ENCODE results near the gene YY1. TPM values are rescaled to one million over a fixed set of nuclear protein-coding genes. Genes with fewer than 3 reads are reported as not detected.

Gene YY1
- total RNA-seq, 1 donor from 2014 or later, result 43.0 TPM

- H3K27ac ChIP-seq, result peak overlapping the region; percentile 99
- no peak for DNase-seq (ENCODE audit: extremely low spot score in 2 of 2)
- H3K36me3 ChIP-seq, result no peaks in the 10 kb centered on the region
- peak overlapping the region; percentile 84 to 100 for H3K4me3 ChIP-seq
- peaks cover 68% of the 10 kb centered on the region for H3K4me1 ChIP-seq
- no peaks in the 10 kb centered on the region for H3K27me3 ChIP-seq
- intact Hi-C loops (cut with DNase I), result loop anchor here (5.0 kb wide), 1 partner anchor 141 kb away; no protein-coding TSS in a partner anchor
- H3K9me3 ChIP-seq, result no peaks in the 10 kb centered on the region
- TF ChIP-seq POLR2A (IDR thresholded peaks at IDR 0.05), result no peak
- TF ChIP-seq POLR2AphosphoS5 (IDR thresholded peaks at IDR 0.05; ENCODE audit: insufficient read depth in 1 of 2, low read depth in 1 of 2), result no peak
- no peak for TF ChIP-seq CTCF (IDR thresholded peaks at IDR 0.05)
Observed at GRCh38 chr14:100241279-100241678, 2.3 kb downstream of the YY1 start.

GRCh38 chr14:100243020-100243419, 4.1 kb downstream of the YY1 start:
- intact Hi-C loops (cut with DNase I), result loop anchor here (5.0 kb wide), 1 partner anchor 139 kb away; no protein-coding TSS in a partner anchor

GRCh38 chr14:100246809-100247428, 8.0 kb downstream of the YY1 start:
- Histone ChIP-seq H3K27me3 (no peaks in the 10 kb centered on the region), H3K4me3 (no peak overlapping the region), H3K4me1 (peaks cover 82% of the 10 kb centered on the region), H3K9me3 (no peaks in the 10 kb centered on the region), H3K27ac (no peak overlapping the region), H3K36me3 (no peaks in the 10 kb centered on the region)
- DNase-seq (ENCODE audit: extremely low spot score in 2 of 2), result no peak
- intact Hi-C loops (cut with DNase I), result no loop called here
- TF ChIP-seq CTCF (IDR thresholded peaks at IDR 0.05) (peak; percentile 15 to 46 (median 19)), POLR2AphosphoS5 (IDR thresholded peaks at IDR 0.05; ENCODE audit: insufficient read depth in 1 of 2, low read depth in 1 of 2) (no peak)

More at GRCh38 chr14:100243020-100243419, 4.1 kb downstream of the YY1 start:
- Histone ChIP-seq H3K9me3 (no peaks in the 10 kb centered on the region), H3K4me3 (no peak overlapping the region), H3K27ac (no peak overlapping the region), H3K36me3 (no peaks in the 10 kb centered on the region), H3K4me1 (peaks cover 70% of the 10 kb centered on the region), H3K27me3 (no peaks in the 10 kb centered on the region)
- no peak for DNase-seq (ENCODE audit: extremely low spot score in 2 of 2)
- TF ChIP-seq POLR2A (IDR thresholded peaks at IDR 0.05) (no peak), POLR2AphosphoS5 (IDR thresholded peaks at IDR 0.05; ENCODE audit: insufficient read depth in 1 of 2, low read depth in 1 of 2) (no peak), CTCF (IDR thresholded peaks at IDR 0.05) (no peak)

GRCh38 chr14:100250732-100251465, 12.0 kb downstream of the YY1 start:
- H3K27me3 ChIP-seq, result no peaks in the 10 kb centered on the region
- no peak for DNase-seq (ENCODE audit: extremely low spot score in 2 of 2)
- TF ChIP-seq CTCF (IDR thresholded peaks at IDR 0.05), result no peak
- no peak for TF ChIP-seq POLR2A (IDR thresholded peaks at IDR 0.05)
- no peak for TF ChIP-seq POLR2AphosphoS5 (IDR thresholded peaks at IDR 0.05; ENCODE audit: insufficient read depth in 1 of 2, low read depth in 1 of 2)
- H3K36me3 ChIP-seq, result no peaks in the 10 kb centered on the region
- no peaks in the 10 kb centered on the region for H3K9me3 ChIP-seq
- H3K4me3 ChIP-seq, result no peak overlapping the region
- H3K27ac ChIP-seq, result no peak overlapping the region
- H3K4me1 ChIP-seq, result peaks cover 78% of the 10 kb centered on the region
- intact Hi-C loops (cut with DNase I), result no loop called here

- no peak for DNase-seq (ENCODE audit: extremely low spot score in 2 of 2)
- H3K36me3 ChIP-seq, result no peaks in the 10 kb centered on the region
- no peak overlapping the region for H3K27ac ChIP-seq
- no peak overlapping the region for H3K4me3 ChIP-seq
- peaks cover 77% of the 10 kb centered on the region for H3K4me1 ChIP-seq
- no peaks in the 10 kb centered on the region for H3K27me3 ChIP-seq
- TF ChIP-seq CTCF (IDR thresholded peaks at IDR 0.05) (no peak), POLR2A (IDR thresholded peaks at IDR 0.05) (no peak), POLR2AphosphoS5 (IDR thresholded peaks at IDR 0.05; ENCODE audit: insufficient read depth in 1 of 2, low read depth in 1 of 2) (no peak)
- no peaks in the 10 kb centered on the region for H3K9me3 ChIP-seq
- intact Hi-C loops (cut with DNase I), result no loop called here
Observed at GRCh38 chr14:100252684-100253083, 13.7 kb downstream of the YY1 start.

Measured in vagina (tissue), 2 donors.